EL (cell line): Measurements from ENCODE around the gene TRIO.

Source experiments
- DNase-seq: peaks from one replicate; pipeline ENCODE4 v3.0.0-alpha.2; 2016

TRIO gene

DNA sequence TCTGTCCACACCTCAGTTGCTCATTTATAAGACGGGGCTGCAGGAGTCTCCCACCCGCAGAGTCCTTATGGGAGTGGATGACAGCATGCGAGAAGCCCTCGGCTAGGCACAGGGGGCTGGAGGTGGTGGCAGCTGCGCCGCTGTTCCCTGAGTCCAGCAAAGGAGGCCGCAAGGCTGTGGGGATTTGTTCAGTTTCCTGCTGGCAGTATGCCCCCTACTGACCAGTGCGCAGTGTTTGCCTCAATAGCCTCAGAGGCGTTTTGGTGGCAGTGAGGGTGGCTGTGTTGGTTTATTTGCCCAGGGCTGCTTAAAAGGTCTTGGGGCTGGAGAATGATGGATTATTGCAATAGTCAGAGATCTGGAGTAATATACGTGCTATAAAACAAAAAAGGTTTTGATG, 262.1 kb downstream of the TRIO start:
- peak; percentile 35 for DNase-seq

DNA sequence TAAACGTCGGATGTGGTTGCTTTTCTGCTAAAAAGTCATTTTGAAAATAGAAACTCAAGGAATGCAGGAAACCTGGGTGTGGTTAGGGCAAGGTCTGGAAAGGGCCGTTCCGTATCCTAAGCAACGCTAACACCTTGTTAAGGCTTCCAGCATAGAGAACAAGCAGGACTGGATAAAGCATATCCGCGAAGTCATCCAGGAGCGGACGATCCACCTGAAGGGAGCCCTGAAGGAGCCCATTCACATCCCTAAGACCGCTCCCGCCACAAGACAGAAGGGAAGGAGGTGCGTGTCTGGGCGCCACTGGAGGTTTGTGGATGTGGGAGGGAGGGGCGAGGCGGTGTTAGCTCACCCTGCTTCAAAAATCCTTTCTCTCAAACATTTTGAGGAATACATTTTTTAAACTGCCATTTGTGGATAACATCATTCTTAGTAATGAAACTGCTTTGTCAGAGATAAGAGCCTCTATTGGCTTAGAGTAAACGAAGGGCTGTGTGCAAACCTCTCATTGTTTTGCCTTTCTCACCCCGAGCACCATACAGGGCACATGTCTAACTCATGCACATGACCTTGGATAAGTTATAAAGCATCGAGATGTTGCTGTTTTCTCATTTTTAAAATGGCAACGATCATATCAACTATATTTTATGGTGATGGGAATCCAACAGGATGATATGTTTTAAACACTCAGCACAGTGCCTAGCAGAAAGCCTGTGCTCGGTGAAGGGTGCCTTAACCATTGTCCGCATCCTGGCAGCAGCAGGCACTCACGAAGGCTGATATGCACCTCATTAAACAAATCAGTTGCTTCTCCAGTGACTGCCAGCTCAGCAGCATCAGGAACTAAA, 262.8 kb downstream of the TRIO start:
- DNase-seq, result no peak

DNA sequence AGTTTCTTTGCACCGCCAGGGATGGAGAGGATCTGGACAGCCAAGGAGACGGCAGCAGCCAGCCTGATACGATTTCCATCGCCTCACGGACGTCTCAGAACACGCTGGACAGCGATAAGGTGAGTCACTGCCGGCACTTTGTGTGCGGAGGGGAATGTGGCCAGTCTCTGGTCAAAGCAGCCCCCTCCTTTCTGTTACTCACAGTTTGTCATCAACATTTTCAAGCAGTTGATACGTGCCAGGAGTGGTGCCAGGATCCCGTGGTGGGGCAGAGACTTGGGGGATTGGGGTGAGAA, 263.4 kb downstream of the TRIO start:
- DNase-seq, result peak; percentile 97

DNA sequence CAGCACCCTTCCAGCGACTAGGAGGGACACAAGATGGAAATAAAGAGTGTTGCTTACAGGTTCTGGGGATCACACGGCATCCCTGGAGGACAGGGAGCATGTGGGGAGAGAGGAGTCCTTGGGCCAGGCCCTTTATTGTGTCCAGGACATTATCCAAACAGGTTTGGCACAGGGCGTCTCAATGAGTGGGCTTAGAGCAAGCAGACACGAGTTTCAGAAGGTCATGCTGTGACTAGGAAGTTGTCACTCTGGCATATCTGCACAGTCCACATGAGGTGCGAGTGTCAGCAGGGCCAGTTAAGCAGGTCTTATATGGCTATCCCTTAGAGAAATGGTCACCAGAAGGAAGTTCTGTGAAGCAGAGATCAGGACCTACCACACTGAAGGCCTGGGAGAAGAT, 263.9 kb downstream of the TRIO start:
- no peak for DNase-seq

DNA sequence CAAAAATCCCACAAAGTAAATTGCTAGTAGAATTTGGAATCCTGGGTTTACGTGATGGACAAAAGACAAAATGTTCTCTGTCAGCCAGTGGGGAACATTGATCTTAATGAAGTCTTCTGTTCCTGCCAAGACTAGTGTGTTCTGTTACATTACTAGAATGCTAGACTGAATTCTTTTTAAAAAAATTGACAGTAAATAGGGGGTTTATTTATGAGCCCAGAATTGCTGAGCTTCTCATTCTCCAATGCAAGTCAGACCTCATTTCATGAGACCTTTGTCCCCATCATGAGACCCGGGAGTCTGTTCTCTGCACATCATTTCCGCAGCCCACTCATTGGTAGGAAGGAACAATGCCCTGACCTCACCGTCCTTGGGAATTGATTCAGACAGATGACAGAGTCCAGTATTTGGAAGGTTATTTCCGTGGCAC, 264.6 kb downstream of the TRIO start:
- no peak for DNase-seq

DNA sequence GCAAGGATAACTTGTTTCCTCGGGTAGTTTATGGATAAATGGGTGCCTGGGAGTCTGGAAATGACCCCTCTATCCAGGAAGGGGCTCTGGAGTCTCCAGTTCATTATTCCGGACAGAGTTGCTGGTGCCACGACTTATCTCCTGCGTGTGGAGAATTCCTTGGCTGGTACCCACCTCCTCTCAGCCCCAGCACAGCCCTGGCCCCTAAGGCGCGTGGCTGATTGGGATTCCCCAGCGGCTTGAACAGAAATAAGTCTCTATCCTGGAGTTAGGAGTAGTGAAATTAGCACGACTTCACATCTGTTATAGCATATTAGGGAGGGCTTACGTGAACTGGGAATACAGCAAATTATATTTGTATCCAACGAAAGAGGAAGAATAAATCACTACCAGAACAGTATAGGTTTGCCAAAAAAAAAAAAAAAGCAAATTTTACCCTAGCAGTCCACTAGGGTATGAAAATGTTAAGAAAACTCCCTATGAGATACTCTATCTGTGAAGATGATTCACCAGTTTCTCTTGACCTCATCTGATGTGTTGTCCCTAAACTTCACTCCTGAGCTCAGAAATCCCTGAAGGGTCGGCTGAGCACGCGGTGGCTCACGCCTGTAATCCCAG, 265.9 kb downstream of the TRIO start:
- DNase-seq, result no peak

DNA sequence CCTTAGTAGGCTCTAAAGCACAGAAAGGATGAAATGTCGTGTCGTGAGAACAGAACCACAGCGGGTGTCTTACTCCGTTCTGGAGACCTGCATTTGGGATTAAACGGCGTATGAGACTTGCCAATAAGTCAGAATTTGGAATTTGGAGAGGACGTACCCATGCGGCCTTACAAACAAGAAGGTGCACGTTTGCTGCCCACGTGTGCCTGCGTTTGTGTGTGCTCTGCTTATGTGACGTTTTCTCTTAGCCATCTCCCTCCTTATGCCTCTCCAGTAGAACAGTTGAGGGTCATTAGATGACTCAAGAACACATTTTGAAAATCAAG, 266.9 kb downstream of the TRIO start:
- no peak for DNase-seq

DNA sequence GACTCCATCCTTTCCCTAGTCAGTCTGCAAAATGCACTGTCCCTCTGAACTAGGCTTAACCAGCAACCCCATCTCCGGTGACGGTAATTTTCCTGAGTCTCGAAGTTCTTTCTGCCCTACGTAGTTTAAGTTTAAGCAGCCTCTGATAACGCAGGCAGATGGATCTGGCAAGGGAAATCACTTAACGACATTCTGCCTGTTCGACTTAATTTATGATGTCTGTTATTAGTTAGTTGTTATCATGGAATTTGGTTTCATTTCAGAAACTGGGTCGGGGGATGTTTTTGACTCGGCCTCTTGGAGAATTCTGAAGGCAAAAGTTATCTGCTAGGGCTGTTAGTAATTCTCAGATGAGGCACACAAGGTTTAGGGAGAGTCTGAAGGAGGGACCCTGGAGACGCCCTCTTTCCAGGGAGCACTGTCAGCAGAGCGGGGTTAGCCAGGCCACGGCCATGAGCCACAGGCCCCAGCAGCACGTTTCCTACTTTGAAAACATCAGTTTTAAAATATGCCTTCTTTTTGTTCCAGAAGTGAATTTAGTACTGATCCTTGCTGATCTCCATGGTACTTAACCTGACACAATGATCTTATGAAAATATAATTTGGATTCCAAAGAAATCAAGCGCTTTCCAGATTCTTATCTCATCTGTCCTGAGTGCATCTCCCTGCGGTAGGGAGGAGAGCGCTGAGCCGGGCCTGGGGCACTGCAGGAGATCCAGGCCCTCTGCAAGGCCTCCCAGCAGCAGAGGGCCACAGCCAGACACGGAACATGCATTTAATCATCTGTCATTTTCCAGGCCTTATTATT, 267.5 kb downstream of the TRIO start:
- DNase-seq, result no peak

DNA sequence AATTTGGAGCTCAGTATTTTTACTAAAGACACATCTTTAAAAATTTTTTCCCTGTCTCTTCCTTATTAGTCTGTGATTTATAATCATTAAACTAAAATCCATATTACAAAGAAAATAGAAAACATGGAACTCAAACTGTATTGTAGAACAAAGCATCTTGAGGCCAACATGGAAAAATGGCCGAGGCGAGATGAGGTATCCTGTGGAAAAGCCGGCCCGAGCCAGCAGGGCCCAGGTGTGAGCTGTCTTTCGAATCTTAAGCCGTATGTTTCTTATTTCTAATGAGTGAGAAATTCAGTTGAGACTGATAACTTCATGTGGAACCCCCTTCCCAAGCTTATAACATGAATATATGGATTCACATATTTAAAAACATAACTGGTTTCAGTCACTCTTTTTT, 268.1 kb downstream of the TRIO start:
- no peak for DNase-seq

DNA sequence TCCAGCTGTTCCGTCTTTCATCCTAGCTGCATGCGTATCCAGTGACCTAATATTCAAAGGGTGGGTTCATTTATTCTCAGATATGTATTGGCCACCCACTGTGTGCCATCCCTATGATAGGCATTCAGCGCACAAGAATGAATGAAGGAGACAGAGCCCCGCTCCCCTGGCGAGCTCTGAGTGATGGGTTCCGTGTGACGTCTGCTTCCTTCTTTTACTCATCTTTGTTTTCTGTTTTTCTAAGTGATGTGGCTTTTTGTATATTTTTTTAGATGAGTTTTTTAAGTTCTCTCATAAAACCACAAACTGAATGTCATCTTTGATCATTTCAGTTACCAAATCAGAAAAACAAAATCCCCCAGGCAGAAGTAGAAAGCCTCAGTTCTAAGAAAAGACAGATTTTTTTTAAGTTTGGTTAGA, 270.2 kb downstream of the TRIO start:
- DNase-seq, result peak; percentile 57

DNA sequence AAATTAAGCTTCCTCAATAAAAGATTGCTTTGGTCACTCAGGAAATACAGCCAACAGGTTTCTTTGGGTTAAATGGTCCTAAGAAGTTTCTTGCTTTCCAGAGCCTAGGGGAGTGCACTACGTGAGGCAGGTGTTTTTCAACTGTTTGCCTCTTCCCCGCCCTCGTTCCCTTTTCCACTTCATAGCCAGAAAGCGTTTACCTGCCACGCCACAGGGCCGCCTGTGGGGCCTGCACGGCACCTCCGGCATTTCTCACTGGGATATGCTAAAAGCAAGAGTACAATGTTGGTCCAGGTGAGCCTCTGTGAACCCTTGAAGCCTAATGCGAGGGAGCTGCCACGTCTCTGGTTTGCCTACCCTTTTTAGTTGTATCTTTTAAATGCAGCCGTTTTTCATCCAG, 270.9 kb downstream of the TRIO start:
- no peak for DNase-seq

DNA sequence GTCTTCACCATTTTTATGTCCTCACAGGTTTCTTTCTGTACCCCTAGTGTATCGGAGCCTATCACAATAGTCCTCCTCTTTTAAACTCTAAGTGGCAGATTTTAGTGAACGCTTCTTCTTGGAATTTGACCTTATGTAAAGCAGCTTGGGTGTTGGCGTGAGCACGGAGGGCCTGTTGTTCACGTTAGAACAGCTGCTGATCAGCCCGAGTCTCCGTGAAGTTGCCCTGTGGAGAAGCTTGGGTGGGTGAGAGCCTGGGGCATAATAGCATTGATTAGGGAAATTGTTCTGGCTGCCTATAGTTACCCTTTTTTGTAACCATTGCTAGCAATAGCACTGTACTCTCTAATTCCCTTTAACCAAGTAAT, 271.5 kb downstream of the TRIO start:
- no peak for DNase-seq

DNA sequence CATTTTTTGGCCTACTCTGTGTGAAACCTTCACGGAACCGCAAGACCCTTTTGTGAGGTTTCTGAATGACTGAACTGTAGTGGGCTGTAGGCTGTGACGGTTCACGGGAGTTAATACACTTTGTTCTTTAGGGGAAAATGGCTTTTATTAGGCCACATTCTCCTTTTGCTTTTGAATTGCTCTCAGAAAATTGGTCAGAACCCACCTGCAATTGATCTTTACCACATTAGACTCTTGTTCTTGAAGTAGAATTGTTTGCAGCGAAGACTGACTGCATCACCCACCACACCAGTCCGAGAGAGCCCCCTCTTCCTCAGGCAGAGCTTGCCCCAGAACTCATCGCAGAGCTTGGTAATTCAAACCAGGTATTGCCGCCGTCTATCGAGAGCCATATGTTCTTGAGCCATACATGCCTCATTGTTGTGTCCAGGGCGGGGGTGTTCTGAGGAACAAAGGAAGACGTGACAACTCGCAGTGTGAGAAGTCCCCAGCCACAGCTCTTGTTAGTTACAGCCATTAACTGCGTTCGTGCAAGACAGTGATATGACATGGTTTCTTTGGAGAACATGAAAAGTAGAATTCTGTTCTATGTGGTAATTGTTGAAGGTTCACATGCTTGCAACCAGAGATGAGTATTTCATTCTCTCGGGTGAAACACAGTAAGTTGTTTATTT, 272.0 kb downstream of the TRIO start:
- DNase-seq, result no peak

DNA sequence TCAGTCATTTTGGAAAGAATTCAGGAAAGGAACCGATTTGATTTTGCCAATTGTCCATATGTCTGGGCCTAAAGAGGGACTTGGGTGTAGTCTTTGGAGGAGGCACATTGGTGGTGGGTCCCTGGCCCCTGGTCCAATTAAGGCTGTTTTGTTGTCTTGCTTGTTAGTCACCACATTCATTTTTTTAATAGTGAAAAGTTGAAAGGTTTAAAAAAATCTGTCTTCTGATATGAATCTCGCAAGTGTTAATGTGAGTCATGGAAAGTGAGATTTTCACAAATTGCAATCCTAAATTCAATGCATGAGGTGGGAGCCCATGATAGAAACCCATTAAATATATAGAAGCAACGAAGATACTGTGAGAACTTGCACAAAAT, 272.5 kb downstream of the TRIO start:
- no peak for DNase-seq

DNA sequence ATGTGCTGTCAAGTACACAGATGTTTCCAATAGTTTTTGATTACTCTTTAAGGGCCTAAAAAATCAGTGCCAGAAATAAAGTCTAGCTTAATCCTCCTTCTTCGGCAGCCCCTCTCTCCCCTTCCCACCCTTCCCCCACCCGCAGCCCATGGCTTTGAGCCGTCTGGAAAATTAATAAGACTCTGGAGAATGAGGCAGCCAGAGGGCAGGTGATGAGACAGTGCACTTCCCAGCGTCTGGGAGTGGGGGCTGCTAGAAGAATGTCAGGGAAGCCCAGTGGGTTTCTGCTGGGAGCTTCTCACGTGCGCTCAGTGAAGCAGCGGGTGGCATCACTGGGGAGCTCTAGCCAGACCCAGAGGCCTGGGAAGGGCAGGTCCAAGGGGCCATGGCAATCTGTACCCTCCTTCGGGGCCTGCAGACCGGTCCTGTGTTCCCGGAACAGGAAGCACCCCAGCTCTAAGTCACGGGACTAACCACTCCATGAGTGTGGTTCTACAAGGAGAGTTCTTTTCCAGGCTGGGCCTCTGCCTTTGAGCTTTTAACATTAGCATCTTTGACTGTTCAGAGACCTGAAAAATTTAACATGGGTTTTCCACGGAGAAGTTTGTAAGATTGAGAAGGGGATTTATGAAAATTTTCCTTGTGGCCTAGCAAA, 273.6 kb downstream of the TRIO start:
- DNase-seq, result no peak

DNA sequence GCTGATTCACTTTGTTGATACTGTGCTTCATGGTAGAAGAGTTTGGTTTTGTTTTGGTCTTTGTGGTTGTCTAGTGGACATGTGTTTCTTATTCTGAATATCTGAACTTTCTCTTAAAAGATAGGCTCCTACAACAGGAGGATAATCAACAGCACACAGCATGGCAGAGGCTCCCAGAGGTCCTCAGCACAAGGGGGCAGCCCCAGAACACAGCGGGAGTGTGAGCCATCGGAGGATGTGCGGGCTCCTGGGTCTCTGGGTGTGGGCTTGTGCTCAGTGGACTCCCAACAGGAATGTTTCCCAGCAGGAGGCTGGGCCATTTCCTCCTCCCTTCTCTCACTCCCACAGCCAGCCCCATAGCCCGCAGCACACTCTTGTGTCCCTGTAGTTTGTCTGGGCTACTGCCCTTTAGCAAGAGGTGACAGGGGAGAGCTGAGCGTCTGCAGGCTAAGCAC, 274.2 kb downstream of the TRIO start:
- DNase-seq, result no peak

DNA sequence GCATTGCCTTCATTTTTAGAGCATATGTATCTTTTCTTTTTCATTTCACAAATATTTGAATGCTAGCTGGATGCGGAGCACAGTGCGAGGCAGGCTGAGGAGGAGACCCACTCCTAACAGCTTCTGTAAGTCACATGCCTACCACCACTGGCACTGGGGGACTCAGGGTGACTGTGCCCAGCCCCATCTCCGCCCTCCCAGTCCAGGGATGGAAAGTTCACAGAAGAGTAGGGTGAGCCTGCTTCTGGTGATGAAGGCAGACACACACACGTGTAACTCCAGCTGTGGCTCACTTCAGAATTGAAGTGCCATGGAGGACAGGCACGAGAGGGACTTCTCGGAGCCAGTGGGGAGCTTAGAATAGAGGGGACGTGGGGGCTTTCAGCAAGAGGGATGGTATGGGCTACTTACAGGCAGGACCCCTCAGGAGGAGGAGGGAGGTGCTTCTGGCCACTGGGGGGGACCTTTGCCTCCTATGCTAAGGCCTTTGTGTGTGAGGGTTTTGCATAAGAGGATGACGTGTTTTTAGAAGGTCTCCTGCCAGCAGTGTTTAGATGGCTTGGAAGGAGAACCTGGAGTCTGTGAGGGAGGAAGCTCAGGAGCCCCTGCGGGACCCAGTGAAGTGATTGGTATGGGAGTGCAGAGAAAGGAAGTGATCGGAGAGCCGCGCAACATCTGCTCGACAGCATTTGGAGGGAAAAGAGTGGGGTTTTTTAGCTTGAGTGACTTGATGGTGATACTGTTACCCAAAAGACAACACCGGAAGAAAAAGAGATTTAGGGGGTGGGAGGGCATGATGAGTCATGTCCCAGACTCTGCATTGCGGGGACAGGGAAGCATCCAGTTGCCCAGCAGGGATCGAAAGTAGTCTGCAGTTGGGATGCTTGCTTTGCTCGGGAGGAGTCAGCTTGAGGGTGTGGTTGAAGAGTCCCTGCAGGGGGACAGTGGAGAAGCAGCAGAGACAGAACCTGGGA, 274.9 kb downstream of the TRIO start:
- DNase-seq, result peak; percentile 44

DNA sequence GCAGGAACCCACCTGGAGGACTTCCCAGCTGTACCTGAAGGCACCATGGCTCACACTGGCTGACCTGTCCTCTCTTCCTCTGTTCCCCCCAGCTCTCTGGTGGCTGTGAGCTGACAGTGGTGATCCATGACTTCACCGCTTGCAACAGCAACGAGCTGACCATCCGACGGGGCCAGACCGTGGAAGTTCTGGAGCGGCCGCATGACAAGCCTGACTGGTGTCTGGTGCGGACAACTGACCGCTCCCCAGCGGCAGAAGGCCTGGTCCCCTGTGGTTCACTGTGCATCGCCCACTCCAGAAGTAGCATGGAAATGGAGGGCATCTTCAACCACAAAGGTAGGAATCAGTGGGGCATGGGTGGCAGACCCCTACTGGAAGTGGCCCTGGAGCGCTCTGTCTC, 276.5 kb downstream of the TRIO start:
- DNase-seq, result no peak

DNA sequence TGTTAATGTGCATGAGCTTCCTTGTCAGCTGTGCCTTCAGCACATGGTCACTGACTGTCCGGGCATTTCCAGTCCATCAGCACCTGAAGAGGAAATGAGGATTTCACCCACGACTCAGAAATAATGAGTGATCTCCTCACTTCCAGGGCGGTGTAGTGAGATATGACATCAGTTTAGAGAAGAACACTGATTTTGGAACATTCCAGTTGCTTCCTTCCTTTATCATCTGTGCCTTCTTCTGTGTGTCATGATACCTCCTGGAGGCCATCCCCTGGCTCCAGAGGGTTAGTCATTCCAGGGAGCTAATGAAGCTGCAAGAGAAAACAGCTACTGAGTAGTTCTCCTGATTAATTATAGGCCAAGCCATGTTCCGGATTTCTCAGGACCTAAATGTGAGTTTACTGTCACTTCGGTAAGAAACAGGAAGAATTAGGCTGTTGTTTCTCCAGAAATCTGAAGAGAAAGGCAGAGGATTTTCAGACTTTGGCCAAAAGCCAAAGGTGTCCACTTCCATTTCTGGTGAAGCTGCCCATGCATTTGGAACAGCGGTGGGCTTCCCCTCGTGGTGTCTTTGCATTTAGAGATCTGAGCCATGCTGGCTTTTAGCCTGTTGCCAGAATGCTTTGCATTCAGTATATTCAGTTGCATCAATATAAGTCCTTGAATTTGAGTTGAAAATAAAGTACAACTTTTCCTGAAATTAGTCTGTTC, 277.1 kb downstream of the TRIO start:
- peak; percentile 54 for DNase-seq

DNA sequence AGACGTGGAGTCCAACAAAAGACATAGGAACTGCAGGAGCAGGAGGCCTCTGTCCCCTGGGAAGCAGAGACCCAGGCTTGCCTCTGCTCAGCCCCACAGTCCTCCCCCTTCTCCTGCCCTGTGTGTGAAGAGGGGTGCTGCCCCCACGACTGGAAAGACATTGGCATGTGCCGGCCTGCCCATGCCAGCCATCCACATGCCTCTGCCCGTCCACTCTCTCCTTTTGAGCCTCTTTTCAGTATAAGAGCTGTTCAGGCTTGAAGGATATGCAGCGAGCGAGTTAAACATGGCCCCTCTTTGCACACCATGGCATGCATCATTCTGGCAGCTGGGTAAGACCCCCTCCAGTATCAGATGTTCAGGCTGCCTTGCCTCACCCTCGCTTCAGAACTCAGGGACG, 278.7 kb downstream of the TRIO start:
- DNase-seq, result no peak

DNA sequence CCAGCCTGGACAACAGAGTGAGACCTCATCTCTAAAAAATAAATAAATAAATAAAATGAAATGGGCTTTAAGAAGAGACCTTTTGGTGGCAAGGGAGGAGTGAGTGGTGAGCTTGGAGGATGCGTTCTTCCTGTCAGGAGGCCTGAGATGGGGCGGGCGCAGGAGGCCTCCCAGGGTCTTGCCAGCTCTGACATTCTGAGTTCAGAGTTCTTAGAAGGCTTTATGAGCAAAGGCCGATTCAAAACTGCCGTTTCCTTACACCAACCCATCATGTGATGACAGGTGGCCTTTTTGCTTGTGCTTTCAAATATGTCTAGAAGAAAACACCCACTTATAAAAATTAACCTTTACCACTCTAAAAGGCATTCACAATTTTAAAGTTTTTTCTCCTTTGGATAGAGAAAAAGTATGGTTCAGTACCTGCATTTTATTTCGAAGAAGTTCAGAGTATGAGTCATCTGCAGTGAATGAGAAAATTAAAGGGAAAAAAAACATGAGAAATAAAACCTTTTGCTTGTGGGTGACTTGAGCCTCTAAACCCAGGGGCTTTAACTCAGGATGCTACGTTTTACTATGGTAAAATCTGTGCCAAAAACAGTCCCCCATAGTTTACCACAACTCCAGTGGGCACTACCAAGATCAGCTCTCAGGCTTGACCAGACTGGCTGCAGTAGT, 281.0 kb downstream of the TRIO start:
- no peak for DNase-seq
